Measurements from ENCODE around the gene AK2. TPM values are rescaled to one million over a fixed set of nuclear protein-coding genes. Genes with fewer than 3 reads are reported as not detected.

Gene AK2
- total and polyA plus RNA-seq, 2 donors (not counting 1 experiment from before 2014, with no cell fraction given): 66.8 to 109 TPM

DNA sequence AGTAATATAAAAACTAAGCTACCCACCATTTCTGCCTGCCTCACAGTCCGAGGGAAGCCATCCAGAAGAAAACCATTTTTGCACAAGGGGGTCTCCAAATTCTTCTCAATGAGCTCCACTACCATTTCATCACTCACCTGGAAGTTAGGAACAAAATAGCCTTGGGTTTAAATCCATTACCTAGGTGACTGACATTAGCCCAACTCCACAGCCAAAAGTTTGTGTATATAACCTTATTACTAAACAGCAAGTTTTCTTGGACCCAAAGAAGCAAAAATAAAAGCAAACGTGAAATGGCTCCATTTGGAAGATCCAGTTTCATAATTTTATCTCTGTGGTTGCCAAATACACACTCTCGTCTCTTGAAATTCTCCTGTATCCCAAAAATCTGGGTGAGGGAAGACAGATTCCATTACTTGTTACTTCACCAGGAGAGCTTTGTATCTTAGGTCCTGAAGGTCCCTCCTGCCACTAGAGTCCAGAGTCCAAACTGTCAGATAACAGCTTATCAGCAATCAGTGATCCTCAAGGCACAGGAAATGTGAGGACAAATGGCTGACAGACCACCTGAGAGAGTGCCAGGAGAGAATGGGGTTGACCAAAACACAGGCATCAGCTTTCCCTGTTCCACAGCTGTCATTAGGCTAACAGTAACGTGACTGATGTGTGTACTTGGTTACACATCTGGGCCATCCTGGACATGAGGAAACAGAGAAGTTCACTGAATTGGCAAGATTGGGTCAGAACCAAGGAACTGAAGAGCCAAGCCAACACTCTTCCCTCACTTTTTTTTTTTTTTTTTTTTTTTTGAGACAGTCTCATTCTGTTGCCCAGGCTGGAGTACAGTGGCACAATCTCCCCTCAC is 14.9 kb downstream of the AK2 start:
- 89% methylated on average over 3 of the region's 4 CpGs for WGBS (ENCODE audit: insufficient coverage)

More for the DNA sequence above, 14.9 kb downstream of the AK2 start:
- H3K27ac ChIP-seq (ENCODE audit: low read length in 2 of 2): no peak overlapping the region
- peaks cover 14% of the 10 kb centered on the region for H4K20me1 ChIP-seq (ENCODE audit: control insufficient read depth, insufficient read depth, low read length, poor library complexity, severe bottlenecking)
- no peaks in the 10 kb centered on the region for H3K9me3 ChIP-seq (ENCODE audit: control extremely low read depth in 1 of 3, control insufficient read depth in 2 of 3, insufficient read depth in 1 of 3, low read length in 2 of 3)
- H3K9ac ChIP-seq (ENCODE audit: low read length): no peak overlapping the region
- Mint-ChIP-seq H3K4me3 (no peak overlapping the region), H3K9me3 (ENCODE audit: insufficient read depth) (no peaks in the 10 kb centered on the region), H3K27me3 (no peaks in the 10 kb centered on the region), H3K4me1 (peaks cover 20% of the 10 kb centered on the region), H3K27ac (no peak overlapping the region)
- peaks cover 33% of the 10 kb centered on the region for H3K79me2 ChIP-seq (ENCODE audit: control insufficient read depth, insufficient read depth, low read length)
- no peak for ATAC-seq (ENCODE audit: low read depth)
- ChIA-PET CTCF (interaction anchor here (0.6 to 1.1 kb wide), 4 partner anchors 26 to 186 kb away, joined by 3 to 6 read pairs (median 4); partner anchors contain the start of gene TRIM62), POLR2A (no interaction called here)
- peaks cover 19 to 59% of the 10 kb centered on the region in 2 experiments for H3K36me3 ChIP-seq (replicated peaks in 1 of 2; ENCODE audit: control extremely low read depth in 1 of 2, control insufficient read depth in 1 of 2, extremely low read depth in 1 of 2, insufficient read depth in 2 of 2, low read length in 1 of 2)
- intact Hi-C loops (cut with micrococcal nuclease): no loop called here
- no peak for DNase-seq
- TF ChIP-seq EZH2 (IDR thresholded peaks at IDR 0.05; ENCODE audit: borderline replicate concordance, insufficient read depth, low read depth, low read length, poor library complexity, severe bottlenecking): no peak
- no peak for TF ChIP-seq CTCF (IDR thresholded peaks at IDR 0.05)
- no peak overlapping the region for H2AFZ ChIP-seq (ENCODE audit: insufficient read depth, low read depth, low read length, poor library complexity, severe bottlenecking)
- H3K27me3 ChIP-seq (replicated peaks in 1 of 4; ENCODE audit: control extremely low read depth in 1 of 4, control insufficient read depth in 3 of 4, insufficient read depth in 4 of 4, low read length in 3 of 4): no peaks in the 10 kb centered on the region
- peaks cover 13 to 15% of the 10 kb centered on the region in 2 donors for H3K4me1 ChIP-seq (ENCODE audit: control insufficient read depth in 2 of 2, insufficient read depth in 2 of 2, low read length in 2 of 2)
- H3K4me2 ChIP-seq (replicated peaks; ENCODE audit: low read depth, low read length, poor library complexity, severe bottlenecking): no peak overlapping the region
- H3K4me3 ChIP-seq (ENCODE audit: control extremely low read depth in 1 of 5, extremely low read depth in 1 of 5, insufficient read depth in 1 of 5, low read depth in 2 of 5, low read length in 4 of 5): no peak overlapping the region
